Lower lobe of right lung (tissue), 2 donors: ENCODE results near the gene KRT13. TPM values are rescaled to one million over a fixed set of nuclear protein-coding genes. Genes with fewer than 3 reads are reported as not detected.

Experiments
- ATAC-seq, 2 donors: fragments of 200-7000 bp; cut with Tn5 transposase; one replicate each; pipeline ENCODE4 v1.9.1; 2020 to 2022; ENCODE audit warnings: mild to moderate bottlenecking in 2 of 2, moderate library complexity in 2 of 2
- DNase-seq: peaks from one replicate; pipeline ENCODE4 v3.0.0-alpha.2; 2020
- H3K27ac ChIP-seq: fragments of 200-600 bp; one replicate; pipeline ENCODE4 v1.8.0; 2022
- H3K27me3 ChIP-seq: fragments of 200-600 bp; one replicate; pipeline ENCODE4 v1.8.0; 2022; ENCODE audit warnings: low read depth
- H3K36me3 ChIP-seq: fragments of 200-600 bp; one replicate; pipeline ENCODE4 v1.8.0; 2022; ENCODE audit warnings: mild to moderate bottlenecking
- H3K4me1 ChIP-seq: fragments of 200-600 bp; one replicate; pipeline ENCODE4 v1.8.0; 2022
- H3K4me3 ChIP-seq: fragments of 200-600 bp; one replicate; pipeline ENCODE4 v1.8.0; 2022; ENCODE audit warnings: mild to moderate bottlenecking
- H3K9me3 ChIP-seq: fragments of 200-600 bp; one replicate; pipeline ENCODE4 v1.8.0; 2022
- intact Hi-C: fragments of 100-400 bp; cut with DNase I; formaldehyde crosslinking; loops from one replicate; pipeline ENCODE4 v1.11.0; 2022
- total RNA-seq: library from RNA; stranded (reverse); fragmentation: NEBNext Ultra II Directional; extraction: Animal tissue kit (Norgen Biotek cat#: 25700); gene quantifications from one replicate; pipeline ENCODE4 v1.2.1, GENCODE V29; 2021
- TF ChIP-seq, protein P1 (sequence below): fragments of 200-600 bp; IDR thresholded peaks from one replicate; pipeline ENCODE4 v1.8.0; 2022; ENCODE audit warnings: antibody characterized with exemption, mild to moderate bottlenecking
- donor health status: DM: no; HTN: yes; CAD: no; lungs with severe emphysema.

KRT13 gene
- total RNA-seq, 1 donor from 2014 or later = 5.2 TPM

DNA sequence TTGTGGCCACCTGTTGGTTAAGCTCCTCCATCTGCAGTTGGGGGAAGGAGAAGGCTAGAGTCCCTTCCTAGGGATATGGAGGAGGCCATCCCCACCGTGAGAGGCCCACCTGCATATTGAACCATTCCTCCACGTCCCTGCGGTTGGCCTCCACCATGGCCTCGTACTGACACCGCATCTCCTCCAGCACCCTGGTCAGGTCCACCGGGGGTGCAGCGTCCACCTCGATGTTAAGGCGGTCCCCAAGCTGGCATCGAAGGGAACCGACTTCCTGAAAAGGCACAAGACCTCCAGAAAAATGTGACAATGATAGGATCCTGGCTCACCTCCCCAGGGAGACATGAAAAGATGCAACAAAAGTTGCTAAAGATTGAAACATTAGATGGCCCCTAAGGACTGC is 41.2 kb downstream of the KRT13 start:
- DNase-seq (no peak), ATAC-seq (no peak)
- Histone ChIP-seq H3K27ac (no peak overlapping the region), H3K9me3 (peaks cover 4% of the 10 kb centered on the region), H3K27me3 (no peaks in the 10 kb centered on the region), H3K36me3 (no peaks in the 10 kb centered on the region), H3K4me1 (peaks cover 12% of the 10 kb centered on the region), H3K4me3 (no peak overlapping the region)
- TF ChIP-seq, protein P1, sequence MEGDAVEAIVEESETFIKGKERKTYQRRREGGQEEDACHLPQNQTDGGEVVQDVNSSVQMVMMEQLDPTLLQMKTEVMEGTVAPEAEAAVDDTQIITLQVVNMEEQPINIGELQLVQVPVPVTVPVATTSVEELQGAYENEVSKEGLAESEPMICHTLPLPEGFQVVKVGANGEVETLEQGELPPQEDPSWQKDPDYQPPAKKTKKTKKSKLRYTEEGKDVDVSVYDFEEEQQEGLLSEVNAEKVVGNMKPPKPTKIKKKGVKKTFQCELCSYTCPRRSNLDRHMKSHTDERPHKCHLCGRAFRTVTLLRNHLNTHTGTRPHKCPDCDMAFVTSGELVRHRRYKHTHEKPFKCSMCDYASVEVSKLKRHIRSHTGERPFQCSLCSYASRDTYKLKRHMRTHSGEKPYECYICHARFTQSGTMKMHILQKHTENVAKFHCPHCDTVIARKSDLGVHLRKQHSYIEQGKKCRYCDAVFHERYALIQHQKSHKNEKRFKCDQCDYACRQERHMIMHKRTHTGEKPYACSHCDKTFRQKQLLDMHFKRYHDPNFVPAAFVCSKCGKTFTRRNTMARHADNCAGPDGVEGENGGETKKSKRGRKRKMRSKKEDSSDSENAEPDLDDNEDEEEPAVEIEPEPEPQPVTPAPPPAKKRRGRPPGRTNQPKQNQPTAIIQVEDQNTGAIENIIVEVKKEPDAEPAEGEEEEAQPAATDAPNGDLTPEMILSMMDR = no peak
- intact Hi-C loops = no loop called here

DNA sequence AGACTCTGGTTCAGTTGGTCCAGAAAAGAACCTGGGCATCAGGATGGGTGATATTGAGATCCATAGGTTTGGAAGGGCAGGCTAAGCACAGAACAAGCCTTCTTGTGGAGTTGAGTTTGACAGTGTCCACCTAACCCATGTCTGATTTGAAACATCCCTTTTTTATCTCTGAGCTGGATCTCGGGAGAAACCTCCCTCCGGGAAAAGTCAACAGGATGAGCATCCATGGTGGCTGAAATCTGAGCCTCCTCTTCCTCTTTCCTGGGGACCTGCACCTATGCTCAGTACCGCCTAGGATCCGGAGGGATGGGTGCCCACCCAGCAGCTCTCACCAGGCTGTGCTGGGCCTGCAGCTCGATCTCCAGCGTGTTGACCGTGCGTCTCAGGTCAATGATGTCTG is 41.7 kb downstream of the KRT13 start:
- ATAC-seq (no peak), DNase-seq (no peak)
- H3K4me3 ChIP-seq = no peak overlapping the region
- H3K36me3 ChIP-seq = no peaks in the 10 kb centered on the region
- TF ChIP-seq, protein P1 = no peak
- H3K4me1 ChIP-seq = peaks cover 12% of the 10 kb centered on the region
- peaks cover 4% of the 10 kb centered on the region for H3K9me3 ChIP-seq
- intact Hi-C loops = no loop called here
- H3K27ac ChIP-seq = no peak overlapping the region
- H3K27me3 ChIP-seq = no peaks in the 10 kb centered on the region

DNA sequence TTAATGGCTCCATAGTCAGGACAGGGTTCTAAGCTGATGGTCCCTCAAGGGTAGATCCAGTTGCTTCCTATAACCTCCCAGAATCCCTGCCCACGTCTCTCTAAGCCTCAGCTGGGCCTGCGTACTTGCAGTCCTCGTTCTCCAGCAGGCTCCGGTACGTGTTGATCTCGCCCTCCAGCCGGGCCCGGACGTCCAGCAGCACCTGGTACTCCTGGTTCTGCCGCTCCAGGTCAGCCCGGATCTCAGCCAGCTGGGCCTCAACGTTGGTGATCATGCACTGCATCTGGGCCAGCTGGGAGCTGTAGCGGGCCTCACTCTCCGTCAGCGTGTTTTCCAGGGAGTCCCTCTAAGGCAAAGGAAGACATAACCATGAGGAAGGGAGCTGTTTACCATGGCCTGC is 42.7 kb downstream of the KRT13 start:
- TF ChIP-seq, protein P1 = no peak
- Histone ChIP-seq H3K4me1 (peaks cover 12% of the 10 kb centered on the region), H3K27ac (no peak overlapping the region), H3K36me3 (no peaks in the 10 kb centered on the region), H3K9me3 (no peaks in the 10 kb centered on the region), H3K27me3 (no peaks in the 10 kb centered on the region), H3K4me3 (no peak overlapping the region)
- no peak for DNase-seq
- intact Hi-C loops = no loop called here
- no peak for ATAC-seq

DNA sequence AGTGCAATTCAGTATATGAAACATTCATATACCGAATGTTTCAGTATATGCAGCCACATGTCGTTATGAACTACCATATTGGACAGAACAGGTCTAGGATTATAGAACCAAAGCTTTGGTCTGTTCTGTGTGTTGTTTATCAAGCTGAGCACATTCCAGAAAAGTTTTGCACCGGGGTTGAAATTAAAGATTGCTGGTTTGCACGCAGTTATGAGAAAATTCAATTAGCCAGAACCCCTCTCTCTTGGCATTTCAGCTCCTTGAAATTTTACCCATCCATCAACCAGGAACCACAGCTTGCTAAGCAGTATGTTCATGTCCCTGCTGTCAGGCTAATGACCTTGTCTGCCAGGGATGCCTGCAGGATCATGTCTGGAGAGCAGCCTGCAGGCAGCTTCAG is 47.7 kb downstream of the KRT13 start:
- intact Hi-C loops = no loop called here

DNA sequence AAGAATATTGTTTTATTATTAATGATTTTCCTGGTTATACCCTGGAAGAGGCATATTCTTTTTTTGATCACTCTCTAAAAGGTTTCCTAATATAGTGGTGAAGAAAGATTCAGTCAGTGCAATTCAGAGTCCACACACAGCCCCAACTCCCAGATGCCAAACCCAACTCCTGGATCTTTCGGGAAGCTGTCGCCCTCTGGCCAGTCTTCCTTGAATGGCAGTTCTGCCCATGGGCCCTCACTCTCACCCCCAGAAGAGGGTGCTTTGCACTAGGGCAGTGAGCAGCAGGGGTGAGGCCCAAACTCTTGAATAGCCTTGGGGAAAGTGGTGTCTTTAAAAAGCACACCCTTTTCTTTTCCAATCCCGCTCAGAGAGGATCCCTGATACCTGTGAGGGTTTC is 49.2 kb downstream of the KRT13 start:
- TF ChIP-seq, protein P1 = no peak
- no peak overlapping the region for H3K4me3 ChIP-seq
- no peaks in the 10 kb centered on the region for H3K27me3 ChIP-seq
- no peaks in the 10 kb centered on the region for H3K36me3 ChIP-seq
- H3K4me1 ChIP-seq = no peaks in the 10 kb centered on the region
- intact Hi-C loops = no loop called here
- no peaks in the 10 kb centered on the region for H3K9me3 ChIP-seq
- no peak for ATAC-seq
- no peak for DNase-seq
- no peak overlapping the region for H3K27ac ChIP-seq

More for the DNA sequence above, 47.7 kb downstream of the KRT13 start:
- no peak overlapping the region for H3K27ac ChIP-seq
- no peaks in the 10 kb centered on the region for H3K9me3 ChIP-seq
- ATAC-seq = no peak
- H3K27me3 ChIP-seq = no peaks in the 10 kb centered on the region
- DNase-seq = no peak
- H3K36me3 ChIP-seq = no peaks in the 10 kb centered on the region
- TF ChIP-seq, protein P1 = no peak
- H3K4me1 ChIP-seq = no peaks in the 10 kb centered on the region
- H3K4me3 ChIP-seq = no peak overlapping the region

DNA sequence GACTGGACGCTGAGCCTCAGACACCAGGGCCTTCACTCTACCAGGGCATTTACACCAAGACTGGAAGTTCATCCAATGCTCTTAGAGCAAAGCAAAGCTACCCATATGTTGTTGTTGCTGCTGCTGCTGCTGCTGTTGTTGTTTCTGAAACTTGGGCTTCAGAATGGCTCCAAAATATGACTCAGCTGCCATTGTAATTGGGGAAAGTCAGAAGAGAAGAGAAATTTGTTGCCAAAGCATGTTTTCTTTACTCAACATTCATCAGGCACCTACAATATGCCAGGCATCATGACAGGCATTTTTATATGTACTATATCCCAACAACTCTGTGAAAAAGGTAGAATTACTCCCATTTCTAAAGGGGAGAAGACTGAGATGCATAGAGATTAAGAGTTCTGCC is 50.2 kb downstream of the KRT13 start:
- Histone ChIP-seq H3K27ac (no peak overlapping the region), H3K36me3 (no peaks in the 10 kb centered on the region), H3K9me3 (no peaks in the 10 kb centered on the region), H3K4me3 (no peak overlapping the region), H3K4me1 (no peaks in the 10 kb centered on the region), H3K27me3 (no peaks in the 10 kb centered on the region)
- TF ChIP-seq, protein P1 = no peak
- ATAC-seq (no peak), DNase-seq (no peak)
- intact Hi-C loops = no loop called here
